IgD-negative memory B cell (primary cell): ENCODE data around the gene REEP5. TPM values are rescaled to one million over a fixed set of nuclear protein-coding genes. Genes with fewer than 3 reads are reported as not detected.
"Not testable (repeated sequence)": the region's sequence is repeated elsewhere in the genome, so short reads cannot be mapped to it uniquely, and the experiment has no call there.

Experiments used
- H3K27ac Mint-ChIP-seq, 3 donors: one replicate each; pipeline ENCODE4 v1.8.0; 2020 to 2022; ENCODE audit warnings: mild to moderate bottlenecking in 3 of 3, mixed read lengths in 3 of 3, moderate library complexity in 1 of 3
- H3K27me3 Mint-ChIP-seq: one replicate; pipeline ENCODE4 v1.8.0; 2021; ENCODE audit warnings: mixed read lengths
- H3K36me3 Mint-ChIP-seq: one replicate; pipeline ENCODE4 v1.8.0; 2020; ENCODE audit warnings: mild to moderate bottlenecking, mixed read lengths
- H3K4me1 Mint-ChIP-seq, 3 donors: one replicate each; pipeline ENCODE4 v1.8.0; 2020 to 2022; ENCODE audit warnings: mixed read lengths in 3 of 3, mild to moderate bottlenecking in 1 of 3
- H3K4me3 Mint-ChIP-seq, 4 donors: one replicate each; pipeline ENCODE4 v1.8.0; 2020 to 2022; ENCODE audit warnings: mild to moderate bottlenecking in 4 of 4, mixed read lengths in 4 of 4, moderate library complexity in 3 of 4
- H3K9me3 Mint-ChIP-seq, 3 donors: one replicate each; pipeline ENCODE4 v1.8.0; 2020 to 2021; ENCODE audit warnings: mixed read lengths in 3 of 3, mild to moderate bottlenecking in 1 of 3
- polyA plus RNA-seq: library from polyadenylated mRNA; unstranded; fragments of 300-500 nt; fragmentation: Illumina TruSeq; gene quantifications from one replicate; pipeline ENCODE4 v1.2.3, GENCODE V29; 2021

Gene REEP5
- 113 TPM for polyA plus RNA-seq

DNA sequence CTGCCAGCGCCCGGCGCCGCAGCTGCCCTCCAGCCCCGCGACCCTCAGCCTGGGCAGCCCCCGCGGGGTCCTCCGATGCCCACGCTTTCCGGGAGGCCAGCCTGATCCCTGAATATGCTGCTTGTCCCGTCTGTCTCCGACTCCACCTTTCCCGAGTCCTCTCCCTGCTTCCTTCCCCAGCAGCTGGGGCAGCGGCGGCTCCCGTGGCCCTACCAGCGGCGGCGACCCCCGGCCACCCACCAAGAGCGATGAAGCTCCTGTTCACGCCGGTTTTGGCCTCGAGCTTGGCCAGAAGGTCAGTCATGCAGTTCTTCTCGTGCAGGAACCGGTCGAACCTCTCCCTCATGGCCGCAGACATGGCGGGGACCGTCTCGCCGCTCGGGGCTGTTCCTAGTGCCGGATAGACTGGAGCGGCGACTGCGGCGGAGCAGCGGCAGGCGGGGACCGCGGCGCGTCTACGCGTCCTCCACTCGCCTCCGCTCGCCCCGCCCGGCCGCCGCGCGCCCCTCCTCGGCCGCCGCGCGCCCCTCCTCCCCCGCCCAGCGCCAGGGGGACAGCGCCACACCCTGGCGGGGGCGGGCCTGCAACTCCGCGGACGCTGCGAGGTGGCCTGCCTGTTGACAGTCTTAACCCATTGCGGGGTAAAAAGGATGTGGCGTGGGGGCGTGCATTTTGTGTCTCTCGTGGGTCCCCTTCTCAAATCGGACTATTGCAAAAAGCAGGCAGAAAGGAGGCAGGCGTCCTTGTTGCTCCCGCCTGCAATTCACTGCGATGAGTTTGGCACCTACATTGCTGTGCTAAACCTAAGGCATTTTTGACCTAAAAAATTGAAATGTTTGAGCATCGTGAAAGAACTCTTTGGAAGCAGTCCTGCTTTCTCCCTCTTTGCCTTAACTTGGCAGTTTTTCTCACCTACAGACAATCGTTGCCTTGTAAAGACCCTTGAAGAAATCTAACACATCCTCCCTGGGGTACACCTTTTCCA lies at the start of gene REEP5:
Gene REEP5 (minus strand): TSS at position 395 of the 985 bp plus-strand sequence. CDS start 37 bp downstream, at position 358.
- no peaks in the 10 kb centered on the region for H3K27me3 Mint-ChIP-seq
- peak within 1 kb of the TSS; percentile 86 to 97 (median 92) for H3K4me3 Mint-ChIP-seq
- H3K36me3 Mint-ChIP-seq = peaks cover 6% of the 10 kb centered on the region
- peak within 1 kb of the TSS; percentile 77 to 97 (median 86) for H3K27ac Mint-ChIP-seq
- H3K9me3 Mint-ChIP-seq = no peaks in the 10 kb centered on the region
- H3K4me1 Mint-ChIP-seq = peaks cover 39 to 62% (median 61%) of the 10 kb centered on the region in 3 donors

DNA sequence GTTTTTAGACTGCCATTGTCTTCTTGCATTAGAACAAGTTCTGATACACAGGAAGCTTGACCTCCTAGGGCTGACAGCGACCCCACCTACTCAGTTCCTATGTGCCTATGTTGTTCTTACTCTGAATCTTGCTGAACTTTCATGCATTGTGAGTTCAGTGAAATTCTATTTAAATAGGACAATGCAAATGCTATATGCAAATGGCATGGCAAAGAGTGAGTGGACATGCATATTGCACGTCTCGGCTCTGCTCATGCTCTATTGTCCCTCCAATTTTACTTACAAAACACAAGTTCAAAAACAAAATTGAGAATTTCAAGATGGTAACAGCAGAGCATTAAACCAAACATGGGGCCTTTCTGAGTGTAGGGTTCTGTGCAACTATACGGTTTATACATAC lies 49.2 kb upstream of the REEP5 start:
- H3K4me1 Mint-ChIP-seq = peaks cover 15 to 22% (median 18%) of the 10 kb centered on the region in 3 donors
- H3K36me3 Mint-ChIP-seq = peaks cover 4% of the 10 kb centered on the region
- H3K9me3 Mint-ChIP-seq = no peaks in the 10 kb centered on the region

DNA sequence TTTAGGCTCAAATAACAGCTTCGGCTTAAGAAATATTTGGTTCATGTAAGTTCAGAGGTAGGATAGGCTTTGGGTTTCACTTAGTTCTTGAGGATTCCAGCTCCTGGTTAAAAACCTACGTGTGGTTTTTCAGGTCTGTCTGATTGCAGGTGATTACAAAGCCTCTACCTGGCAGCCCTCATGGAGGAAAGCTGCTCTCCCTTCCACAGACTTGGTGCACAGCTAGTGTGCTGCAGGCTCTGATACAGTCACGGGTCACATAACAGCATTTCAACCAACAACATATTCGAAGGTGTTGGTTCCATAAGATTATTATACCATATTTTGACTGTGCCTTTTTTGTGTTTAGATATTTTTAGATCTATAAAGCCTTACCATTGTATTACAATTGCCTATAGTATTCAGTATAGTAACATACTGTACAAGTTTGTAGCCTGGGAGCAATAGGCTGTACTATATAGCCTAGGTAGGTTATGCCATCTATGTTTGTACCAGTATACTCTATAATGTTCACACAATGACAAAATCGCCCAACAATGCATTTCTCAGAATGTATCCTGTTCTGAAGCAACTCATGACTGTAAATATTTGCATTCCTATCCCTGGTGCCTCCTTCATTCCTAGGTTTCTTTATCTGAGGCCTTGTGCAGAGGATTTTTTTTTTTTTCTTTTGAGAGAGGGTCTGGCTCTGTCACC lies 46.5 kb upstream of the REEP5 start:
- peaks cover 4% of the 10 kb centered on the region for H3K36me3 Mint-ChIP-seq
- H3K4me1 Mint-ChIP-seq = peaks cover 16 to 21% (median 20%) of the 10 kb centered on the region in 3 donors
- no peak overlapping the region for H3K4me3 Mint-ChIP-seq
- no peaks in the 10 kb centered on the region for H3K27me3 Mint-ChIP-seq
- no peaks in the 10 kb centered on the region for H3K9me3 Mint-ChIP-seq
- H3K27ac Mint-ChIP-seq = no peak overlapping the region

More for the DNA sequence above, 49.2 kb upstream of the REEP5 start:
- Mint-ChIP-seq H3K27me3 (no peaks in the 10 kb centered on the region), H3K4me3 (no peak overlapping the region), H3K27ac (no peak overlapping the region)

DNA sequence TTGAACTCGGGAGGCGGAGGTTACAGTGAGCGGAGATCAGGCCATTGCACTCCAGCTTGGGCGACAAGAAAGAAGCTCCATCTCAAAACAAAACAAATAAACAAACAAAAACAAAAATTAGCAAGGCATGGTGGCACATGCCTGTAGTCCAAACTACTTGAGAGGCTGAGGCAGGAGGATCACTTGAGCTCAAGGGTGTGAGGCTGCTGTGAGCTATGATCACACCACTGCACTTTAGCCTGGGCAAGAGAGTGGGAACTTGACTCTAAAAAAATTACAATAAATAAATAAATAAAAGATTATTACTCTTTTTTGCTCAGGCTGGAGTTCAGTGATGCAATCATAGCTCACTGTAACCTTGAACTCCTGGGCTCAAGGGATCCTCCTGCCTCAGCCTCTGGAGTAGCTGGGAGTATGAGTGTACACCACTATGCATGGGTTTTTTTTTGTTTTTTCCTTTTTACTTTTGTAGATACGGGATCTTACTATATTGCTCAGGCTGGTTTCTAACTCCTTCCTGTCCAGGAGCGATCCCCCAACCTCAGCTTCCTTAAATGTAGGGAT lies 45.6 kb upstream of the REEP5 start:
- no peak overlapping the region for H3K27ac Mint-ChIP-seq
- peaks cover 4% of the 10 kb centered on the region for H3K36me3 Mint-ChIP-seq
- H3K4me1 Mint-ChIP-seq = peaks cover 17 to 25% (median 24%) of the 10 kb centered on the region in 3 donors
- H3K9me3 Mint-ChIP-seq = no peaks in the 10 kb centered on the region
- H3K27me3 Mint-ChIP-seq = no peaks in the 10 kb centered on the region
- no peak overlapping the region for H3K4me3 Mint-ChIP-seq

DNA sequence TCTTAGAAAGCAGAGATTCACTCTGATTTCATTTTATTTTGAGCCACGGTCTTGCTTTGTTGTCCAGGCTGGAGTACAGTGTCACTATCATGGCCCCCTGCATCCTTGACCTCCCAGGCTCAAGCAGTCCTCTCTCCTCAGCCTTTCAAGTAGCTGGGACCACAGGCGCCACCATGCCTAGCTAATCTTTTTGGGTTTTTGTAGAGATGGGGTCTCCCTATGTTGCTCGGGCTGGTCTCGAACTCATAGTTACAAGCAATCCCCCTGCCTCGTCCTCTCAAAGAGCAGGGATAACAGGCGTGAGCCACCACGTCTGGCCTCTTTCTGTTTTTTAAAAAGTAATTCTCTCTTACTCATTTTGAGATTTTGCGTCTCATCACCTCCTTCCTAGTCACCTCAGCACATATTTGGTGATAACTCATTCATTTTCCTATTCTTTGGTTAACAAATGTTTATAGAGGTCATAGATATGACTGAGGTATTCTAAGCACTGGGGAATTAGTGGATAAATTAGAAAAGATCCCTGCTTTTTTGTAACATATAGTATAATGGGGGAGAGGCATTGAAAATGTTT lies 43.8 kb upstream of the REEP5 start:
- no peak overlapping the region for H3K27ac Mint-ChIP-seq
- H3K36me3 Mint-ChIP-seq = no peaks in the 10 kb centered on the region
- peaks cover 13 to 26% (median 19%) of the 10 kb centered on the region in 3 donors for H3K4me1 Mint-ChIP-seq
- no peaks in the 10 kb centered on the region for H3K27me3 Mint-ChIP-seq
- H3K9me3 Mint-ChIP-seq = no peaks in the 10 kb centered on the region
- no peak overlapping the region for H3K4me3 Mint-ChIP-seq

DNA sequence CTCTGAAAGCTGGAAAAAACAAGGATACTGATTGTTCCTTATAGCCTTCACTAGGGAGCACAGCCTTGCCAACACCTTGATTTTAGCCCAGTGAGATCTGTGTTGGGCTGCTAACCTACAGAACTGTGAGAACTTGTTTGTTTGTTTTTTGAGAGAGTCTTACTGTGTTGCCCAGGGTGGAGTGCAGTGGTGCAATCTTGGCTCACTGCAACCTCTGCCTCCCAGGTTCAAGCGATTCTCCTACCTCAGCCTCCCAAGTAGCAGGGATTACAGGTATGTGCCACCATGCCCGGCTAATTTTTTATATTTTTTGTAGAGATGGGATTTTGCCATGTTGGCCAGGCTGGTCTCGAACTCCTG lies 41.3 kb upstream of the REEP5 start:
- not testable (repeated sequence) for H3K4me3 Mint-ChIP-seq, H3K9me3 Mint-ChIP-seq, H3K27ac Mint-ChIP-seq, H3K27me3 Mint-ChIP-seq, H3K36me3 Mint-ChIP-seq
- H3K4me1 Mint-ChIP-seq = peaks cover 12 to 30% (median 17%) of the 10 kb centered on the region in 3 donors

DNA sequence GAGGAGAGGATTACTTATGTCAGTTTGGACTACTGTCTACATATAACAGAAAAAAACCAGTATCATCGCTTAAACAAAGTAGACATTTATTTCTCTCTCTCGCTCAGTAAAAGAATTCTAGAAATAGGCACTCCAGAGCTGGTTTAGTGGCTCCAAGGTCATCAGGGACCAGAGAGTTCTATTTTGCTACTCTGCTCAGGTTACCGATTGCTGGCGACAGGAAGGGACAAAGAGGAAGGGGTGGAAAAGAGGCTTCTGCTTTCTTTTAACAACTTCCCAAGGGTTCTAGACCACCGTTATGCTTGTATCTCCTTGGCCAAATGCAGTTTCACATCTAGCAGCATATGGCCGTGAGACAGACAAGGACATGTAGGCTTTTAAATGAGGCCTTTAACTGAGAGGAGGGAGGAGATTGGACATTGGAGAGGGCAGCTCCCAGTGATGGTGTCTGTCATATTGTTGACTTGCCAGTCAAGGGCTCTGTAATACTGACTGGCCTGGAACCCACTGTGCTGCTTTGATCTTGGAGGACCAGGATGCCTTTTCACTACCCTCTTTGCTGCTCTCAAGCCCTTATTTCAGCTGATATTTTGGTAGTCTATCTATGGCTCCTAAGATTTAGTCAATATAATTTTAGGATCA lies 39.0 kb upstream of the REEP5 start:
- H3K36me3 Mint-ChIP-seq = peaks cover 2% of the 10 kb centered on the region
- no peaks in the 10 kb centered on the region for H3K27me3 Mint-ChIP-seq
- H3K4me3 Mint-ChIP-seq = peak overlapping the region in 1 of 4 donors; percentile 58
- H3K9me3 Mint-ChIP-seq = no peaks in the 10 kb centered on the region
- H3K27ac Mint-ChIP-seq = no peak overlapping the region
- H3K4me1 Mint-ChIP-seq = peaks cover 12 to 35% (median 21%) of the 10 kb centered on the region in 3 donors

DNA sequence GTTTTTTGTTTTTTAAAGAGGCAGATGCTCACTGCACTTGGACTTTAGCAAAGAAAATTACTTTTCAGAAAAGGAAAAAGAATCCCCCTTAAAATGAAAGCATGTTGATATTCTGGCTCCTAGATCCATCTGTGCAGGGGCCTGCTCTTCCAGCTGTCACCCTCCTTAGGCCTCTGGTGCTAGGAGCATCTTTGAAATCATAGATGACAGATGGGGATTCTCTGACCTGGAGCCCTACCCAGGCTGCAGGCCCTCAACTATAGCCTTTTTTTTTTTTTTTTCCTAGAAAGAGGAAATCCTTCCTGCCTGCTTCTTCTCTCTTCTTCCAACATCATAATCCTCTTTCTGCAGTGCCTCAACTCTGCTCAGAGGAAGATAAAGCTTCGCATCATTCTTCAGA lies 38.3 kb upstream of the REEP5 start:
- Mint-ChIP-seq H3K4me3 (peak overlapping the region in 1 of 4 donors; percentile 58), H3K27me3 (no peaks in the 10 kb centered on the region), H3K9me3 (no peaks in the 10 kb centered on the region), H3K4me1 (peaks cover 12 to 35% (median 21%) of the 10 kb centered on the region in 3 donors), H3K27ac (no peak overlapping the region), H3K36me3 (peaks cover 2% of the 10 kb centered on the region)

DNA sequence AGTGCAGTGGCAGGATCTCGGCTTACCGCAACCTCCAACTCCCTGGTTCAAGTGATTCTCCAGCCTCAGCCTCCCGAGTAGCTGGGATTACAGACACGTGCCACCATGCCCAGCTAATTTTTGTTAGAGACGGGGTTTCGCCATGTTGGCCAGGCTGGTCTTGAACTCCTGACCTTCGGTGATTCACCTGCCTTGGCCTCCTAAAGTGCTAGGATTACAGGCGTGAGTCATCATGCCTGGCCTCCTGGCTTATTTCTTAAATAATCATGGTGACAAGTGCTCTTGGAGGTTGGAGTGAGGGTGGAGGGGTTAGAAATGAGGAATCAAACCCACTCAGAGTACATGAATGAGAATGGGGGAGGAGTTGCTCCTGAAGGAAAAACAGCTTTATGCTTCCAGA lies 37.8 kb upstream of the REEP5 start:
- not testable (repeated sequence) for H3K27ac Mint-ChIP-seq, H3K36me3 Mint-ChIP-seq, H3K9me3 Mint-ChIP-seq, H3K4me3 Mint-ChIP-seq, H3K27me3 Mint-ChIP-seq
- peaks cover 12 to 35% (median 21%) of the 10 kb centered on the region in 3 donors for H3K4me1 Mint-ChIP-seq

DNA sequence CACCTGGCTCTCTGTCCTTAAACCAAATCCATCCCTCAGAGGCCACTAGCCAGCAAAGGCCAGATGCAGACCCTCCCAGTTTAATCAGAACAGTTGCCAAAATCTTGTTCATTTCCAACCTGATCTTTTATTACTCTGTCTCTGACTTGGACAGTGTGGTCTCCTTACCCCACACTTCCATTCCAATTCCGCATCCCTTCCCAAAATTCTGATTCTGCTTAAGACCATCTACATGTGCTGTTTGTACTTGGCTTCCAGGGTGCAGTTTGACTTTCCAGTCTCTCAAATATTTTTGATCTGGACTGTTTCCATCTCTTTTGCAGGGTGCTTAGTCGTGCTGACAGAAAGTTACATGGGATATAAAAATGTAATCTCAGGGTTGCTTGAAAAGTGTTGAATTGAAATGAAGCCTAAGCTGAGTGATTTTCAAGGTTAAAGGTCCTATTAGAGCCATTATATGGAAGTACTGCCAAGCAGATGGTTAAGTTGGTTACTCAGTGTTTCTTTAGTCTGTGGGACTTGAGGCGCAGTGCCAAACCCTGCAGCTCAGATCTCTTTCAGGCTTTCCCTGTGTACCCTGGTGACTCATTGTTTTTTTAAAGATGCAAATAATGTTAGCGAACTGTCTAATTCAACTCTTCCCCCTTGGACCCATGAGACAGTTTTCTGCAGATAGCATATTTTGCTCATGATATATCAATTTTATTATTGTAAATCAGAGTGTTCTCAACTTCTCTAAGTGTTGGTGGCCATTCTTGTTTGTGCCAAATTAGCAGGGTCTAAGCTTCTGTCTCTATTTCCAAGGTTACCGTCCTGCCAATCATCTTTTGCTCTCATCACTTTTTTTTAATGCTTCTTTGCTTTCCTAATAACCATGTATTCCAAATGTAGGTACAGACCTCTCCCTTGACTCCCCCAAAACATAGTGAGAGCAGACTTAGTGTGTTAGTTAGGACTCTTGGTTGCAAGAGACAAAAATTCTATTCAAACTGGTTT lies 36.4 kb upstream of the REEP5 start:
- Mint-ChIP-seq H3K4me3 (peak overlapping the region in 2 of 4 donors; percentile 39 to 55), H3K27me3 (no peaks in the 10 kb centered on the region), H3K27ac (peak overlapping the region in 1 of 3 donors; percentile 28), H3K9me3 (no peaks in the 10 kb centered on the region), H3K36me3 (peaks cover 2% of the 10 kb centered on the region), H3K4me1 (peaks cover 7 to 27% (median 15%) of the 10 kb centered on the region in 3 donors)

DNA sequence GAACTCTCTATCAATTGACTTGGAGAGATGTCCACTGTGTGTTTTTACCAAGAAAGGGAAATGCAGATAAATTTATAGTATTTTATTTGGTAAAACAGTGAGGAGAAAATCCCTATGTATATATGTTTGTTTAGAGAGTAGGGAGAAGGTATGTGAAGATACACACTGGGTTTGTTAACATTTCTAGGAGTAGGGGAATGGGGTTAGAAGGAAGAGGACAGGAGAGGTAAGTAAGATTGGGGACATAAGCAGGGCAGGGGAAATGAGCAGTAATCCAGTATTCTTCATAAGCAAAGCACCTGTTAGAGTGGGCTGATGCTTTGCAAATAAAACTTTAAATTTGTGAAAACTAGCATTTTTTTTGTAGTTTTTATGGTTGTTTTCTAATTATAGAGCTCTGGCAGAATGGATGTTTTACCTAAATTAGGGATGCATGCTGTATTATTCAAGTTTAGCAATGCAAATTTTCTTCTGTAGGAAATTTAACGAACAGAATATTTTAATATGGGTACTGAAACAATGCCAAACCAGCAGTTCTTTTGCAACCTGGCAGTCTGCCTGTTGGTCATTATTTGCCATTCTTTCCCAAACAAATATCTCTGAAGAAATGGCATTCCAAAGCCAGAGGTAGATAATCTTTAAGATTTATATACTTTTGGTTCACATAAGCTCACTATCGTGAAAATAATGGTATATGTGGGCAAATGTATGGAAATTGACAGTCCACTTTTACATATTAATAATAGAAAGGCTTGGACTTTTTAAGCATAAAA lies 35.2 kb upstream of the REEP5 start:
- Mint-ChIP-seq H3K4me1 (peaks cover 7 to 23% (median 12%) of the 10 kb centered on the region in 3 donors), H3K36me3 (peaks cover 2% of the 10 kb centered on the region), H3K27me3 (no peaks in the 10 kb centered on the region), H3K27ac (no peak overlapping the region), H3K4me3 (no peak overlapping the region), H3K9me3 (no peaks in the 10 kb centered on the region)

DNA sequence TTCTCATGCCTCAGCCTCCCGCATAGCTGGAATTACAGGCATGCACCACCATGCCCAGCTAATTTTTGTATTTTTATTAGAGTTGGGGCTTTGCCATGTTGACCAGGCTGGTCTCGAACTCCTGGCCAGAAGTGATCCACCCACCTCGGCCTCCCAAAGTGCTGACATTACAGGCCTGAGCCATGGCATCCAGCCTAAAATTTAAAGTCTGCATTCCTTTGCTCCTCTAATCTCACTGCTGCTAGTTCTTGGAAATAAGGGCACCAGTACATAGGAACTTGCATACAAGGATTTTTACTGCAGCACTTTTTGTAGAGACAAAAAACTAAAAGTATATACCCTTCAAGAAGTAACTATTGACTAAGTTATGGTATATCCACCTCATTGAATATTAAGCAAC lies 34.6 kb upstream of the REEP5 start:
- Mint-ChIP-seq H3K27me3 (no peaks in the 10 kb centered on the region), H3K36me3 (peaks cover 2% of the 10 kb centered on the region), H3K9me3 (no peaks in the 10 kb centered on the region), H3K4me3 (no peak overlapping the region), H3K27ac (no peak overlapping the region), H3K4me1 (peaks cover 7 to 23% (median 12%) of the 10 kb centered on the region in 3 donors)

DNA sequence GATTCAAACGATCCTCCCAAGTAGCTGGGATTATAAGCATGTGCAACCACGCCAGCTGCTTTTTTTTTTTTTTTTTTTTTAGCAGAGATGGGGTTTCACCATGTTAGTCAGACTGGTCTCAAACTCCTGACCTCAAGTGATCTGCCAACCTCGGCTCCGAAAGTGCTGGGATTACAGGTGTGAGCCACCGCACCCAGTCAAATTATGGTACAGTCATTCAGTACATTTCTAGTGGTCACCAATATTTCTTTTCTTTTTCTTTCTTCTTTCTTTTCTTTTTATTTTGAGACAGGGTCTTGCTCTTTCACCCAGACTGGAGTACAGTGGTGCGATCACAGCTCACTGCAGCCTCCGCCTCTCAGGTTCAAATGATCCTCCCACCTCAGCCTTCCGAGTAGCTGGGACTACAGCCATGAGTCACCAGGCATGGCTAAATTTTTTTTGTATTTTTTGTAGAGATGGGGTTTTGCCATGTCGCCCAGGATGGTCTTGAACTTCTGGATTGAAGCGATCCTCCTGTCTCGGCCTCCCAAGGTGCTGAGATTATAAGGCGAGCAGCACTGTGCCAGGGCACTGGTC lies 29.2 kb upstream of the REEP5 start:
- no peak overlapping the region for H3K27ac Mint-ChIP-seq
- no peaks in the 10 kb centered on the region for H3K27me3 Mint-ChIP-seq
- no peak overlapping the region for H3K4me3 Mint-ChIP-seq
- H3K9me3 Mint-ChIP-seq = no peaks in the 10 kb centered on the region
- no peaks in the 10 kb centered on the region for H3K4me1 Mint-ChIP-seq
- no peaks in the 10 kb centered on the region for H3K36me3 Mint-ChIP-seq
